Prostate gland (tissue), 2 donors: ENCODE data around the gene ARAP2.

Experiments used
- POLR2AphosphoS5 ChIP-seq: sonication (generic); formaldehyde crosslinking; IDR thresholded peaks from one replicate; pipeline ENCODE4 v1.6.1; 2017; ENCODE audit warnings: antibody characterized with exemption
- TF ChIP-seq, protein P1 (sequence below), 4 experiments: fragments of 200-600 bp in 2 of 4; fragments of 450-650 bp in 2 of 4; sonication (generic) in 2 of 4; IDR thresholded peaks; 1 replicate in 3 of 4; 2 replicates in 1 of 4; pipeline ENCODE4 v1.5.1; 2016 to 2019; ENCODE audit warnings: antibody characterized with exemption in 4 of 4, mild to moderate bottlenecking in 2 of 4, moderate library complexity in 2 of 4

DNA sequence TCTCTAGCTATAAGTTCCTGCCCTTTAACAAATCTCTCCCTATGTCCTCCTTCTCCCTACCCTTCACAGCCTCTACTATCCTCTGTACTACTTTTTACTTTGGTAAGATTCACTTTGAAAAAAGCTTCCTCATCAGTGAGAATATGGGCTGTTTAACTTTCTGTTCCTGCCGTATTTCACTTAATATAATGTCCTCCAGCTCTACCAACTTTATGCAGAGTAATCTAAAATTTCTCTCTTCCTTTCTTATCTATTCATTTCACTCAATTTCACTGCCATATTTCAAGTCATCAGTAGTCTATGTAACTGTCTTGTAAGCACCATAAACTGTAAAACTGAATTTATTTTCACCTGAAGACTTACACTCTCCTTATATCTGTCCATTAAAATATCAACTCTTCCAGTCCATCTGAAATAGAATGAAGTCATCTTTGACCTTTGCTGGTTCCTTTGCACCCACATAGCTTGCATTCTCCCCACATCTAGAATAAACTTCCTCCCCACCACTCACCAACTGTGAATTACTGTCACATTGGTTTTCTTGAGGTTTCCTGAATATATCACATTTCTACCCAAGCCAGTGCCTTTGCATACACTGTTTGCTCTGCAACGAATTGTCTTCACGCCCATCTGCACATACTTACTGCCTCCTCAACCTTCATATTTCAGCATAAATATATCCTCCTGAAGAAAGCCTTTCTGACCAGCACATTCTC lies 54.6 kb downstream of the ARAP2 start:
- TF ChIP-seq, protein P1, sequence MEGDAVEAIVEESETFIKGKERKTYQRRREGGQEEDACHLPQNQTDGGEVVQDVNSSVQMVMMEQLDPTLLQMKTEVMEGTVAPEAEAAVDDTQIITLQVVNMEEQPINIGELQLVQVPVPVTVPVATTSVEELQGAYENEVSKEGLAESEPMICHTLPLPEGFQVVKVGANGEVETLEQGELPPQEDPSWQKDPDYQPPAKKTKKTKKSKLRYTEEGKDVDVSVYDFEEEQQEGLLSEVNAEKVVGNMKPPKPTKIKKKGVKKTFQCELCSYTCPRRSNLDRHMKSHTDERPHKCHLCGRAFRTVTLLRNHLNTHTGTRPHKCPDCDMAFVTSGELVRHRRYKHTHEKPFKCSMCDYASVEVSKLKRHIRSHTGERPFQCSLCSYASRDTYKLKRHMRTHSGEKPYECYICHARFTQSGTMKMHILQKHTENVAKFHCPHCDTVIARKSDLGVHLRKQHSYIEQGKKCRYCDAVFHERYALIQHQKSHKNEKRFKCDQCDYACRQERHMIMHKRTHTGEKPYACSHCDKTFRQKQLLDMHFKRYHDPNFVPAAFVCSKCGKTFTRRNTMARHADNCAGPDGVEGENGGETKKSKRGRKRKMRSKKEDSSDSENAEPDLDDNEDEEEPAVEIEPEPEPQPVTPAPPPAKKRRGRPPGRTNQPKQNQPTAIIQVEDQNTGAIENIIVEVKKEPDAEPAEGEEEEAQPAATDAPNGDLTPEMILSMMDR (IDR thresholded peaks at IDR 0.05): no peak
- TF ChIP-seq POLR2AphosphoS5: no peak
